RPMI7951 (cell line): ENCODE data around the gene MBD5. TPM values are rescaled to one million over a fixed set of nuclear protein-coding genes. Genes with fewer than 3 reads are reported as not detected.

Source experiments
- DNase-seq: peaks from one replicate; pipeline ENCODE4 v3.0.0-alpha.2; 2012; ENCODE audit warnings: low read depth
- total RNA-seq: library from RNA; depleted of rRNA; stranded (reverse); fragments of >200 nt; shearing (Covaris generic); gene quantifications from 2 replicates; pipeline ENCODE4 v1.2.3, GENCODE V29; 2014

MBD5 gene
- total RNA-seq, 1 experiment from 2014 or later = 11.9 TPM

- no peak for DNase-seq
Measured at GRCh38 chr2:148110184-148110583, 89.3 kb downstream of the MBD5 start.

GRCh38 chr2:148122788-148123187 lies 101.9 kb downstream of the MBD5 start:
- DNase-seq = peak; percentile 30

GRCh38 chr2:148124271-148124670 lies 103.4 kb downstream of the MBD5 start:
- peak; percentile 8 for DNase-seq

GRCh38 chr2:148130581-148130980 lies 109.7 kb downstream of the MBD5 start:
- DNase-seq = peak; percentile 23

- peak; percentile 5 for DNase-seq
Measured at GRCh38 chr2:148132412-148132811, 111.5 kb downstream of the MBD5 start.

- DNase-seq = no peak
Measured at GRCh38 chr2:148135705-148136104, 114.8 kb downstream of the MBD5 start.

GRCh38 chr2:148136441-148136840 lies 115.5 kb downstream of the MBD5 start:
- DNase-seq = no peak

- DNase-seq = no peak
Measured at GRCh38 chr2:148161909-148162435, 141.1 kb downstream of the MBD5 start.

- DNase-seq = no peak
Measured at GRCh38 chr2:148162871-148163270, 142.0 kb downstream of the MBD5 start.

- DNase-seq = no peak
Measured at GRCh38 chr2:148165975-148166374, 145.1 kb downstream of the MBD5 start.

GRCh38 chr2:148167241-148167766 lies 146.4 kb downstream of the MBD5 start:
- DNase-seq = no peak

- DNase-seq = no peak
Measured at GRCh38 chr2:148167855-148168254, 147.0 kb downstream of the MBD5 start.

- no peak for DNase-seq
Measured at GRCh38 chr2:148172131-148172753, 151.4 kb downstream of the MBD5 start.

GRCh38 chr2:148173168-148173567 lies 152.3 kb downstream of the MBD5 start:
- DNase-seq = no peak

- no peak for DNase-seq
Measured at GRCh38 chr2:148177559-148177958, 156.7 kb downstream of the MBD5 start.

- no peak for DNase-seq
Measured at GRCh38 chr2:148179724-148180123, 158.8 kb downstream of the MBD5 start.

GRCh38 chr2:148184976-148185375 lies 164.1 kb downstream of the MBD5 start:
- DNase-seq = no peak

GRCh38 chr2:148194882-148195281 lies 174.0 kb downstream of the MBD5 start:
- DNase-seq = no peak

GRCh38 chr2:148201075-148202004 lies 180.4 kb downstream of the MBD5 start:
- DNase-seq = peak; percentile 49

- DNase-seq = no peak
Measured at GRCh38 chr2:148202237-148202636, 181.3 kb downstream of the MBD5 start.

GRCh38 chr2:148207111-148207510 lies 186.2 kb downstream of the MBD5 start:
- DNase-seq = no peak

- DNase-seq = peak; percentile 24
Measured at GRCh38 chr2:148209603-148210002, 188.7 kb downstream of the MBD5 start.
